ENCODE measurements around the gene EXOSC5.
"Not testable (repeated sequence)": the region's sequence is repeated elsewhere in the genome, so short reads cannot be mapped to it uniquely, and the experiment has no call there.

Gene EXOSC5

DNA sequence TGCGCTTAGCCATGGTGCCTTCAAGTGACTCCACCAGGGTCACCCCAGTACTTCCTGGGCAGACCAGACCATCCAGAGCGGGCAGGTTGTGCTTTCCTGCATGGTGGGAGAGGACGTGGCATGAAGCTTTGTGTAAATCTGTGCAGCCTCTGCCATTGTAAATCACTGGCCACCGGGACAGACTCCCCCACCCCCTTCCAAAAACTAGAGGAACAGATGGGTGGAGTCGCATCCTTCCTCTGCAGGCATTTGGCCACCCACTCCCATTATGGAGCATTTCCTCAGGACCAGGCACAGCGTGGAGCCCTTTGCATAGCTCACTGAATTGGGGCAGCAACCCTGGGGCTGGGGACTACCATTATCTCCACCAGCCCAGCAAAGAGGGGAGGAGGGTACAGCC is 8.6 kb upstream of the EXOSC5 start:
- DNase-seq (ENCODE audit: low read depth in 2 of 2), result no peak

DNA sequence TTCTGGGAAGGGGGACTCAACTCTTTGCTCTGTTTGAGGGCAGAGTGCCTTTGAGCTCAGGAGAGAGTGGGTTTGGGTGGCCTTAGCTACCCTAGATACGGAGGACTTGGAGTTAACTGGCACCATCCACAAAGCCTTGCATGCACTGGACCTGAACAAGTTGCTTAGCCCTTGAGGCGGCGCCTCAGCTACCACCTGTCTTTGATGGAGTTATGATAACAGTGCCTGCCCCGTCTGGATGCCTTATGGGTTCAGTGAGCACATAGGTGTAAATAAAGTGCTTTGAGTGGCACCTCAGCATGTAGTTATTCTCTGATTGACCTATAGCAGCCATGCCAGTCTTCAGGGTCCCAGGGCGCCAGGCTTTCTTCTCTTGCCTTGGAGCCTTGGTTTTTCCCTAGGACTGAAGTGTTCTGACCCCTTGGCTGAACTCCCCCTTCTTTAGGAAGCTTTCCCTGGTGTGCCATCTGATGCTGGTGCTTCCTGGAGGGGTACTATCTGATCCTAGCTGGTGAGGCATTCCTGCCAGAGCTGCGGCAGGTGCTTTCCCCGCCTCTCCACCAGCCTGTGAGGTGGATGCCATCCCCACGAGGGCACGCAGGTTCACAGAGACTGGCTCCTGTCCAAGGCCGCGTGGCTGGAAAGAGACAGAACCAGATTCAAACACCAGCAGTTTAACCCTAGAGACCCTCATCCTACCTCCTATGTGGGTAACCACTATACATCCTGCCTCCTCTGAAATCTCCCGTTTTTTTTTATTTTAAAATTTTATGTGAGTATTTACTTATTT is 6.2 kb upstream of the EXOSC5 start:
- DNase-seq (ENCODE audit: low read depth in 2 of 2), result no peak

DNA sequence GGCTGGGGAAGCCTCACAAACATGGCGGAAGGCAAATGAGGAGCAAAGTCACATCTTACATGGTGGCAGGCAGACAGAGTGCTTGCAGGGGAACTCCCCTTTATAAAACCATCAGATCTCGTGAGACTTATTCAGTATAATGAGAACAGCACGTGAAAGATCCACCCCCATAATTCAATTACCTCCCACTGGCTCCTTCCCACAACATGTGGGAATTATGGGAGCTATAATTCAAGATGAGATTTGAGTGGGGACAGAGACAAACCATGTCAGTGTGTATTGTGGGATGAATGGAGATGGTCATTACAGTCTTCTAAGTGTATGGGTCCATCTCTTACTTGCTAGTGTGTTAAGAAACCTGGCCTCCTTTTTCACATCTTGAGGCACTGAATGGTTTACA is 4.9 kb upstream of the EXOSC5 start:
- DNase-seq (ENCODE audit: low read depth in 2 of 2), result no peak

GRCh38 chr19:41401483-41401882 is 4.3 kb upstream of the EXOSC5 start:
- no peak for DNase-seq (ENCODE audit: low read depth in 2 of 2)

DNA sequence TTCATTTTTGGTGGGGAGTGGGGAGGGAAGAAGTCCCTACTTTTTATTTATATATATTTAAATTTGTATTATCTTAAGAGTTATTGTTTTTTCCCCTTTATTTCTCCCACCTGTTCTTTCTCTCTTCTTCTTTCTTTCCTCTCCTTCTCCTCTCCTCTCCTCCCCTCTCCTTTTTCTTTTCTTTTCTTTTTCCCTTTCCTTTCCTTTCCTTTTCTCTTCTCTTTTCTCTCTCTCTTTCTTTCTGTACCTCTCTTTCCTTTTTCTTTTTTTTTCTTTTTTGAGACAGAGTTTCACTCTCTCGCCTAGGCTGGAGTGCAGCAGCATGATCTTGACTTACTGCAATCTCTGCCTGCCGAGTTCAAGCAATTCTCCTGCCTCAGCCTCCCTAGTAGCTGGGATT is 2.4 kb upstream of the EXOSC5 start:
- DNase-seq (ENCODE audit: low read depth in 2 of 2), result no peak

DNA sequence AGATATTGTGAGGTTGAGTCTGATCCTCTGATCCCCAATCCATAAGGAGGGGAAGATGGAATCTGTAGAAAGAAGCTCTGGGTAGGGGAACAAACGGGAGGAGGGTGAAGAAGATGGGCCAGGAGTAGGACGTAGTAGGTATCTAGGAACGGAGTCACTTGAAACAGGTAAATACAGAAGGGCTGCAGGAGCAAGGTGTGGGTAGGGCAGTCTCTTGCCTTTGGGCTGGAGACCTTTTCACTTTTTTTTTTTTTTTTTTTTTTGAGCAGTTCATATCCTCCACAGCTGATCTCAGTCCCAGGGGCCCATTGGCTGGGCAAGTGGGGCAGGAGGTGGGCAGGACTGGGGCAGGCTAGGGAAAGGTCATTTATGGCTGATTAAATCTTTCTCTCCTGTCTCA is 1.9 kb upstream of the EXOSC5 start:
- DNase-seq (ENCODE audit: low read depth in 2 of 2), result no peak

GRCh38 chr19:41398598-41398997 is 1.4 kb upstream of the EXOSC5 start:
- no peak for DNase-seq (ENCODE audit: low read depth in 2 of 2)

DNA sequence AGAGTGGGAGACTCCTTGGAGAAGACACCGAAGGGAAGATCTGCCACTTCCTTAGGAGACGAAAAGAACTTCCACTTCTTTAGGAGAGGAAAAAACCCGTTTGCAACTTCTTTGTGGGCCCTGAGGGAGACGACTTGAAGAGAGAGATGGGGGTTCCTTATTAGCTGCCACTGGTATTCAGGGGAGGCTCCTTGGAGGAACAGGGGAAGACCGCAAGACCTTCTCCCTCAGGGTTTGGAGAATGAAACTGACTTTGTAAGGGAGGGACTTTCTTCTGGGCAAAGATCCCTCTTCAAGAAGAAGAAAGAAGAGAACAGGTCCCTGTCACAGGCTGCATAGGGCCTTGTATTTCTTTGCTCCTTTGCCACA is 875 bp upstream of the EXOSC5 start:
- DNase-seq (ENCODE audit: low read depth in 2 of 2), result no peak

DNA sequence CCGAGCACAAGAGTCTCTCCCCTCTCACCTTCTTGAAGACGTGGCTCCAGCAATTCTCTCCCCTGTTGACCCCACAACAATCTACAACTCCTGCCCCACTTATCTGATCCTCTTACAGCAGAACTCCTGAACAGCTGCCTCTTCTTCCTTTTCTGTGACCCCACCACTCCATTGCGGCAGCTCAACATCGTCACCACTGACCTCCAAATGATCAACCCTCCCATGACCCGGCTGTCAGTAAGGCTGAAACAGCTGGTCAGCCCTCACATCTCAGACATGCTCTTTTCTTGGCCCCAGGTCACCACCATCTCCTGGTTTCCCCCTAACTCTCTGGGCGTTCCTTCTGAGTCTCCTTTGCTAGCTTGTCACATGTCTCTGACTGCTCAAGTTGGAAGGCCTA is 1.8 kb downstream of the EXOSC5 start:
- DNase-seq (ENCODE audit: low read depth in 2 of 2), result no peak

GRCh38 chr19:41392775-41393174 is 4.4 kb downstream of the EXOSC5 start:
- no peak for DNase-seq (ENCODE audit: low read depth in 2 of 2)

DNA sequence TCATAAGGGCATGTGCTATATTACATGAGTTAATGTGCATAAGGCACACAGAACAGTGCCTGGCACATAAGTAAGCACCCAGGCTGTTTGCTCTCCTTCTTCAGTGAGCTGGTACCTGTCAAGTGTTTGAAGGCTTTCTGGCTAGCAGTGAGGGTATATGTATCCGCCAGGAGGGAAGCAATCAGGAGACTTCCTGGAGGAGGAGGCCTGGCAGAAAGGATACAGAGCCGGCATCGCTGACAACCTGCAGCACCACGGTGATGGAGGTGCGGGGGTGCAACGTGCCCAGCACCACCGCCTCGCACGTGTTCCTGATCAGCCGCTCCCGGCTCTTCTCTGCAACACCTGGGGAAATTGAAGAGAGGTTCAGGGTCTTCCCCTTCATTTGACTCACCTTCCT is 5.5 kb downstream of the EXOSC5 start:
- DNase-seq (ENCODE audit: low read depth in 2 of 2), result no peak

- DNase-seq (ENCODE audit: low read depth in 2 of 2), result no peak
Observed at GRCh38 chr19:41386442-41386841, 10.7 kb downstream of the EXOSC5 start.

- no peak for DNase-seq (ENCODE audit: low read depth in 2 of 2)
Observed at GRCh38 chr19:41384351-41384750, 12.8 kb downstream of the EXOSC5 start.

GRCh38 chr19:41381536-41381935 is 15.6 kb downstream of the EXOSC5 start:
- DNase-seq (ENCODE audit: low read depth in 2 of 2), result not testable (repeated sequence)

- no peak for DNase-seq (ENCODE audit: low read depth in 2 of 2)
Observed at GRCh38 chr19:41377977-41378709, 19.0 kb downstream of the EXOSC5 start.

GRCh38 chr19:41376998-41377365 is 20.2 kb downstream of the EXOSC5 start:
- peak in 1 of 2 donors; percentile 37 for DNase-seq (ENCODE audit: low read depth in 2 of 2)

DNA sequence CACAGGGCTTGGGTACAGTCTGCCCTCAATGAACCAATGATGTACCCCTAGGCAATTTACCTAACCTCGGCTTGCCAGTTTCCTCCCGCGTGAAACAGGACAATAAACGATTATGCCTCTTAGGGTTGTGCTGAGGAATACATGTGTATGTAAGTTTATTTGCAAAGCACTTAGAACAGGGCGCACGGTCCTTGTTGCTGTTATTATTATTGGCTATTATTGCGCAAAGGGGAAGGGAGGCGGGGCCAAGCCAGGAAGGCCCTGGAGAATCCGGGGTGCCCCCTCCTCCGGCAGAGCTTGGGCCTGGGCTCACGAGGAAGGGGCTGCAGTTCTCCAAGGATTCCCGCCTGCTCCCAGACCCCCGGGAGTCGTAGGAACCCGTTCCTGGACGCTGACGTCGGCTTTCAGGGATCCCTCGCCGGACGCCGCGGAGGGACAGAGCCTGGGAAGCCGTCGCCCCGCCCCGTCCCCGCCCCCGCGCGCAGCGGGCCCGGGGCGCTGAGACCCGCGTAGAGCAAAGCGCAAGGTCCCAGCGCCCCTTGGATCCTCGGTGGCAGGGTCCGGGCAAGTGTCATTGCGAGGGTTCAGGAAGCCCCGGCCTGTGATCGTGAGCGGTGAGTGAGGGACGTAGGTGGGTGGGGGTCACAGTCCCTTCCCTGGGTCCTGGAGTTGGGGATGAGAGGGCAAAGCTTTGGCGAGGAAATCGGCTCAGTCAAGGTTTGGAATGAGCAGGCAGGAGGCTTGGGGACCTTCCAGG is 20.7 kb downstream of the EXOSC5 start, which contains the start of gene TMEM91:
TSS of gene TMEM91 (plus strand) at position 293 of the 757 bp plus-strand sequence. CDS start 1,777 bp downstream, outside the sequence.
- DNase-seq (ENCODE audit: low read depth in 2 of 2), result no peak

GRCh38 chr19:41373993-41374392 is 23.2 kb downstream of the EXOSC5 start:
- DNase-seq (ENCODE audit: low read depth in 2 of 2), result no peak

DNA sequence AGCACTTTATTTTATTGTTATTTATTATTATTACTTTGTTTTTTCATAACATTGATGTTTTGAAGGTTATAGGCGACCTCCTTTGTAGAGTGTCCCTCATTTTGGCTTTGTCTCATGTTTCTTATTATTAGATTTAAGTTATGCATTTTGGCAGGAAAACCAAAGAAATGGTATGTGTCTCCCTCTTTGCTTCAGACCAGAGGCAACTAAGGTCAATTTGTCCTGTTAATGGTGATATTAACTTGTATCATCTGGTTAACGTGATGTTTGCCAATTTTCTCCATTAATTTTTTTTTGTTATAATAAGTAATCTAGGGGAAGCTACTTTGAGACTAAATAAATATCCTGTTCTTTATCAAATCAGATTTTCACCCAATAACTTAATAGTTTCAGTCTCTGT is 24.7 kb downstream of the EXOSC5 start:
- DNase-seq (ENCODE audit: low read depth in 2 of 2), result no peak

- DNase-seq (ENCODE audit: low read depth in 2 of 2), result no peak
Observed at GRCh38 chr19:41371541-41371940, 25.6 kb downstream of the EXOSC5 start.

DNA sequence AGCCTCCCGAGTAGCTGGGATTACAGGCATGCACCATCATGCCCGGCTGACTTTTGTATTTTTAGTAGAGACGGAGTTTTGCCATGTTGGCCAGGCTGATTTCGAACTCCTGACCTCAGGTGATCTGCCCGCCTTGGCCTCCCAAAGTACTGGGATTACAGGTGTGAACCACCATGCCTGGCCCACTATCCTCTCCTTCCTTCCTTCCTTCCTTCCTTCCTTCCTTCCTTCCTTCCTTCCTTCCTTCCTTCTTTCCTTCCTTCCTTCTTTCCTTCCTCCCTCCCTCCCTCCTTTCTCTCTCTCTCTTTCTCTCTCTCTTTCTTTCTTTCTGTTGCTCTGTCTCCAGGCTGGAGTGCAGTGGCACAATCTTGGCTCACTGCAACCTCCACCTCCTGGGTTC is 26.0 kb downstream of the EXOSC5 start:
- not testable (repeated sequence) for DNase-seq (ENCODE audit: low read depth in 2 of 2)

- no peak for DNase-seq (ENCODE audit: low read depth in 2 of 2)
Observed at GRCh38 chr19:41369769-41370168, 27.4 kb downstream of the EXOSC5 start.
